ENCODE measurements around the gene TRIM33.
A peak's percentile ranks its signal among the peaks of the same experiment; 100 is the strongest.
"Not testable (repeated sequence)": the region's sequence is repeated elsewhere in the genome, so short reads cannot be mapped to it uniquely, and the experiment has no call there.

The TRIM33 gene

GRCh38 chr1:114368560-114369255, 142.3 kb downstream of the TRIM33 start:
- no peak overlapping the region for H3K27ac ChIP-seq (ENCODE audit: insufficient read depth in 1 of 2, low read depth in 1 of 2, low read length in 2 of 2, poor library complexity in 1 of 2, severe bottlenecking in 2 of 2)
- 97% methylated on average over 11 of the region's 15 CpGs for WGBS (ENCODE audit: insufficient coverage)
- DNase-seq = no peak
- H3K9me3 ChIP-seq (ENCODE audit: control extremely low read depth in 1 of 5, control insufficient read depth in 4 of 5, insufficient read depth in 2 of 5, low read depth in 1 of 5, low read length in 4 of 5) = peaks cover 0 to 23% (median 10%) of the 10 kb centered on the region in 5 experiments
- POLR2A ChIA-PET = no interaction called here
- H3K27me3 ChIP-seq (replicated peaks in 2 of 5; ENCODE audit: control insufficient read depth in 4 of 5, insufficient read depth in 5 of 5, low read length in 4 of 5) = no peaks in the 10 kb centered on the region
- peaks cover 0 to 4% (median 0%) of the 10 kb centered on the region in 4 experiments for H3K4me1 ChIP-seq (ENCODE audit: control extremely low read depth in 1 of 4, control insufficient read depth in 4 of 4, insufficient read depth in 4 of 4, low read length in 3 of 4)
- no peaks in the 10 kb centered on the region for H3K36me3 ChIP-seq (ENCODE audit: control insufficient read depth in 4 of 4, insufficient read depth in 4 of 4, low read length in 3 of 4)
- no peak overlapping the region for H3K4me3 ChIP-seq (ENCODE audit: control insufficient read depth in 1 of 7, extremely low read depth in 1 of 7, insufficient read depth in 4 of 7, low read depth in 2 of 7, low read length in 6 of 7)
- CTCF ChIA-PET = no interaction called here

DNA sequence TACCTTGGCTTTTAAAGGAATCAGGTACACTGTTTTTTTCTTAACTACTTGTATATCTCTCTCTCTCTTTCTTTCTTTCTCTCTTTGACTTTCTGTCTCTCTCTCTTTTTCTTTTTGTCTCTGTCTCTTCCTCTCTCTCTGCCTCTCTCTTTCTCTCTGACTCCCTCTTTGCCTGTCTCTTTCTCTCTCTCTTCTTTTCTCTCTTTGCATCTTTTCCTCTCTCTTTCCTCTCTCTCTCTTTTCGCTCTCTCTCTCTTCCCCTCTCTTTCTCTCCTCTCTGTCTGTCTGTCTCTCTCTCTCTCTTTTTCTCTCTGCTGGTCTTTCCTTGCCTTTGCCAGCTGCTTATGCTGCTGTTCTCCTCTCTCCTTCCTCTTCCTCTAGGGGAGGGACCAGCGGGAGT, 143.2 kb downstream of the TRIM33 start:
- Histone ChIP-seq H3K36me3 (ENCODE audit: control insufficient read depth in 4 of 4, insufficient read depth in 4 of 4, low read length in 3 of 4) (no peaks in the 10 kb centered on the region), H3K4me1 (ENCODE audit: control extremely low read depth in 1 of 4, control insufficient read depth in 4 of 4, insufficient read depth in 4 of 4, low read length in 3 of 4) (peaks cover 0 to 4% (median 0%) of the 10 kb centered on the region in 4 experiments), H3K9me3 (ENCODE audit: control extremely low read depth in 1 of 5, control insufficient read depth in 4 of 5, insufficient read depth in 2 of 5, low read depth in 1 of 5, low read length in 4 of 5) (peaks cover 0 to 23% (median 17%) of the 10 kb centered on the region in 5 experiments), H3K27ac (ENCODE audit: insufficient read depth in 1 of 2, low read depth in 1 of 2, low read length in 2 of 2, poor library complexity in 1 of 2, severe bottlenecking in 2 of 2) (no peak overlapping the region), H3K4me3 (ENCODE audit: control insufficient read depth in 1 of 7, extremely low read depth in 1 of 7, insufficient read depth in 4 of 7, low read depth in 2 of 7, low read length in 6 of 7) (no peak overlapping the region), H3K27me3 (replicated peaks in 2 of 5; ENCODE audit: control insufficient read depth in 4 of 5, insufficient read depth in 5 of 5, low read length in 4 of 5) (no peaks in the 10 kb centered on the region)
- ChIA-PET CTCF (no interaction called here), POLR2A (no interaction called here)
- no peak for DNase-seq
- WGBS (ENCODE audit: insufficient coverage) = 83% methylated on average over 2 of the region's 2 CpGs

DNA sequence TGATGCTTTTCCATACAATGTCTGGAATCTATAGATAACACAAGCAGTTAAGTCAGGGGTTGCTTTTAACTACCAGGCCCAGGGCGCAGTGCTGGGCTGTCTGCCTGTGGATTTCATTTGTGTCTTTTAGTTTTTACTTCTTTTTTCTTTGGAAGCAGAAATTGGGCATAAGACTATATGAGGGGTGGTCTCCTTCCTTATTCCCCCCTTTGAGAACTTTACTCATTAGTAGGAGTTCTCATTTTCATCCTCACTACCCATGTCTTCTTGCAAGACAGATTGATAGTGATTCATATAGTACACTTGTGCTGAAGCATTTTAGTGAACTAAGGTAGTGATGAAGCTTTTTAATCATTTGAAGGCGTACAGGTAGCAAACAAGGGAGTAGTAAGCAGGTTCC, 147.8 kb downstream of the TRIM33 start:
- peak in 1 of 3 donors; percentile 27 for DNase-seq
- H3K4me3 ChIP-seq (ENCODE audit: control insufficient read depth in 1 of 7, extremely low read depth in 1 of 7, insufficient read depth in 4 of 7, low read depth in 2 of 7, low read length in 6 of 7); POLR2A ChIA-PET; CTCF ChIA-PET; H3K27ac ChIP-seq (ENCODE audit: insufficient read depth in 1 of 2, low read depth in 1 of 2, low read length in 2 of 2, poor library complexity in 1 of 2, severe bottlenecking in 2 of 2); H3K4me1 ChIP-seq (ENCODE audit: control extremely low read depth in 1 of 4, control insufficient read depth in 4 of 4, insufficient read depth in 4 of 4, low read length in 3 of 4); H3K36me3 ChIP-seq (ENCODE audit: control insufficient read depth in 4 of 4, insufficient read depth in 4 of 4, low read length in 3 of 4); H3K27me3 ChIP-seq (replicated peaks in 2 of 5; ENCODE audit: control insufficient read depth in 4 of 5, insufficient read depth in 5 of 5, low read length in 4 of 5): not testable (repeated sequence)
- peaks cover 5 to 42% (median 26%) of the 10 kb centered on the region in 5 experiments for H3K9me3 ChIP-seq (ENCODE audit: control extremely low read depth in 1 of 5, control insufficient read depth in 4 of 5, insufficient read depth in 2 of 5, low read depth in 1 of 5, low read length in 4 of 5)
- WGBS (ENCODE audit: insufficient coverage) = no CpG with 5 or more reads among the region's 2 CpGs

GRCh38 chr1:114359791-114360190, 151.2 kb downstream of the TRIM33 start:
- WGBS (ENCODE audit: insufficient coverage) = 83% methylated on average over 1 of the region's 1 CpG
- POLR2A ChIA-PET = no interaction called here
- Histone ChIP-seq H3K27me3 (replicated peaks in 2 of 5; ENCODE audit: control insufficient read depth in 4 of 5, insufficient read depth in 5 of 5, low read length in 4 of 5) (no peaks in the 10 kb centered on the region), H3K9me3 (ENCODE audit: control extremely low read depth in 1 of 5, control insufficient read depth in 4 of 5, insufficient read depth in 2 of 5, low read depth in 1 of 5, low read length in 4 of 5) (peaks cover 5 to 39% (median 26%) of the 10 kb centered on the region in 5 experiments), H3K36me3 (ENCODE audit: control insufficient read depth in 4 of 4, insufficient read depth in 4 of 4, low read length in 3 of 4) (no peaks in the 10 kb centered on the region), H3K4me1 (ENCODE audit: control extremely low read depth in 1 of 4, control insufficient read depth in 4 of 4, insufficient read depth in 4 of 4, low read length in 3 of 4) (no peaks in the 10 kb centered on the region), H3K27ac (ENCODE audit: insufficient read depth in 1 of 2, low read depth in 1 of 2, low read length in 2 of 2, poor library complexity in 1 of 2, severe bottlenecking in 2 of 2) (no peak overlapping the region), H3K4me3 (ENCODE audit: control insufficient read depth in 1 of 7, extremely low read depth in 1 of 7, insufficient read depth in 4 of 7, low read depth in 2 of 7, low read length in 6 of 7) (no peak overlapping the region)
- no peak for DNase-seq
- CTCF ChIA-PET = interaction anchor here (1.8 kb wide), 1 partner anchor 12 kb away, joined by 6 read pairs; no protein-coding TSS in a partner anchor

GRCh38 chr1:114355240-114355639, 155.8 kb downstream of the TRIM33 start:
- Histone ChIP-seq H3K27ac (ENCODE audit: insufficient read depth in 1 of 2, low read depth in 1 of 2, low read length in 2 of 2, poor library complexity in 1 of 2, severe bottlenecking in 2 of 2) (no peak overlapping the region), H3K4me1 (ENCODE audit: control extremely low read depth in 1 of 4, control insufficient read depth in 4 of 4, insufficient read depth in 4 of 4, low read length in 3 of 4) (peaks cover 0 to 10% (median 4%) of the 10 kb centered on the region in 4 experiments), H3K4me3 (ENCODE audit: control insufficient read depth in 1 of 7, extremely low read depth in 1 of 7, insufficient read depth in 4 of 7, low read depth in 2 of 7, low read length in 6 of 7) (no peak overlapping the region), H3K36me3 (ENCODE audit: control insufficient read depth in 4 of 4, insufficient read depth in 4 of 4, low read length in 3 of 4) (no peaks in the 10 kb centered on the region), H3K9me3 (ENCODE audit: control extremely low read depth in 1 of 5, control insufficient read depth in 4 of 5, insufficient read depth in 2 of 5, low read depth in 1 of 5, low read length in 4 of 5) (peaks cover 0 to 3% (median 0%) of the 10 kb centered on the region in 5 experiments), H3K27me3 (replicated peaks in 2 of 5; ENCODE audit: control insufficient read depth in 4 of 5, insufficient read depth in 5 of 5, low read length in 4 of 5) (peaks cover 0 to 2% (median 0%) of the 10 kb centered on the region in 5 experiments)
- no peak for DNase-seq
- ChIA-PET CTCF (no interaction called here), POLR2A (no interaction called here)
- WGBS (ENCODE audit: insufficient coverage) = 100% methylated on average over 2 of the region's 3 CpGs

DNA sequence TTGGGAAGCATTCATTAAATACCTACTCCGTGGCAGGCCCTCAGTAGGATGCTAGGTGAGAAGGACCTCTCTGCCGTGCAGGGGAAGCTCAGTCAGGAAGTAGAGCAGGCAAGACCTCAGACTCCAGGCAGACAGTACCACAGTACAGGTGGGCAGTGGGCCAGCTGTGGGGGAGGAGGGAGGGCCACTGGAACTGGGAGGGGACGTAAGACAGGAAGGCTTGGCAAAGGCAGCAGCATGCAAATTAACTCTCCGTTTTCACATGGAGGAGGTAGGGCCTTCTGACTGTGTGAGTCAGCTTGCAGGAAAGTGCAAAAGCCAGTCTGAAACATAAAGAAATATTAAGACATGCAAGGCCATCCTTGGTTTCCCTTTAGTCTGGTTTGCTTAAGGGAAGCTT, 157.7 kb downstream of the TRIM33 start:
- ChIA-PET CTCF (interaction anchor here (0.6 to 1.0 kb wide), 4 partner anchors 19 to 352 kb away, joined by 3 to 4 read pairs (median 3); no protein-coding TSS in a partner anchor), POLR2A (no interaction called here)
- Histone ChIP-seq H3K4me1 (ENCODE audit: control extremely low read depth in 1 of 4, control insufficient read depth in 4 of 4, insufficient read depth in 4 of 4, low read length in 3 of 4) (peaks cover 0 to 10% (median 4%) of the 10 kb centered on the region in 4 experiments), H3K36me3 (ENCODE audit: control insufficient read depth in 4 of 4, insufficient read depth in 4 of 4, low read length in 3 of 4) (no peaks in the 10 kb centered on the region), H3K9me3 (ENCODE audit: control extremely low read depth in 1 of 5, control insufficient read depth in 4 of 5, insufficient read depth in 2 of 5, low read depth in 1 of 5, low read length in 4 of 5) (no peaks in the 10 kb centered on the region), H3K4me3 (ENCODE audit: control insufficient read depth in 1 of 7, extremely low read depth in 1 of 7, insufficient read depth in 4 of 7, low read depth in 2 of 7, low read length in 6 of 7) (peak overlapping the region in 1 of 7 experiments; percentile 12), H3K27ac (ENCODE audit: insufficient read depth in 1 of 2, low read depth in 1 of 2, low read length in 2 of 2, poor library complexity in 1 of 2, severe bottlenecking in 2 of 2) (no peak overlapping the region), H3K27me3 (replicated peaks in 2 of 5; ENCODE audit: control insufficient read depth in 4 of 5, insufficient read depth in 5 of 5, low read length in 4 of 5) (peaks cover 0 to 18% (median 8%) of the 10 kb centered on the region in 5 experiments)
- 15% methylated on average over 4 of the region's 4 CpGs for WGBS (ENCODE audit: insufficient coverage)
- DNase-seq = peak; percentile 51 to 79 (median 63)

GRCh38 chr1:114352797-114353196, 158.2 kb downstream of the TRIM33 start:
- Histone ChIP-seq H3K4me3 (ENCODE audit: control insufficient read depth in 1 of 7, extremely low read depth in 1 of 7, insufficient read depth in 4 of 7, low read depth in 2 of 7, low read length in 6 of 7) (no peak overlapping the region), H3K27me3 (replicated peaks in 2 of 5; ENCODE audit: control insufficient read depth in 4 of 5, insufficient read depth in 5 of 5, low read length in 4 of 5) (peaks cover 0 to 18% (median 8%) of the 10 kb centered on the region in 5 experiments), H3K27ac (ENCODE audit: insufficient read depth in 1 of 2, low read depth in 1 of 2, low read length in 2 of 2, poor library complexity in 1 of 2, severe bottlenecking in 2 of 2) (no peak overlapping the region), H3K36me3 (ENCODE audit: control insufficient read depth in 4 of 4, insufficient read depth in 4 of 4, low read length in 3 of 4) (no peaks in the 10 kb centered on the region), H3K4me1 (ENCODE audit: control extremely low read depth in 1 of 4, control insufficient read depth in 4 of 4, insufficient read depth in 4 of 4, low read length in 3 of 4) (peaks cover 0 to 10% (median 4%) of the 10 kb centered on the region in 4 experiments), H3K9me3 (ENCODE audit: control extremely low read depth in 1 of 5, control insufficient read depth in 4 of 5, insufficient read depth in 2 of 5, low read depth in 1 of 5, low read length in 4 of 5) (no peaks in the 10 kb centered on the region)
- ChIA-PET POLR2A (no interaction called here), CTCF (interaction anchor here (0.6 to 1.0 kb wide), 3 partner anchors 18 to 352 kb away, joined by 3 to 4 read pairs (median 3); no protein-coding TSS in a partner anchor)
- 79% methylated on average over 5 of the region's 6 CpGs for WGBS (ENCODE audit: insufficient coverage)
- no peak for DNase-seq

All from common myeloid progenitor, CD34-positive (primary cell).